ENCODE data around the gene TRIM33. TPM values are rescaled to one million over a fixed set of nuclear protein-coding genes. Genes with fewer than 3 reads are reported as not detected.

The TRIM33 gene
- total and polyA plus RNA-seq, 2 of the 13 experiments (the other 11 are each of a cell fraction or from before 2014, with no cell fraction given) = 35.5 to 42.2 TPM

DNA sequence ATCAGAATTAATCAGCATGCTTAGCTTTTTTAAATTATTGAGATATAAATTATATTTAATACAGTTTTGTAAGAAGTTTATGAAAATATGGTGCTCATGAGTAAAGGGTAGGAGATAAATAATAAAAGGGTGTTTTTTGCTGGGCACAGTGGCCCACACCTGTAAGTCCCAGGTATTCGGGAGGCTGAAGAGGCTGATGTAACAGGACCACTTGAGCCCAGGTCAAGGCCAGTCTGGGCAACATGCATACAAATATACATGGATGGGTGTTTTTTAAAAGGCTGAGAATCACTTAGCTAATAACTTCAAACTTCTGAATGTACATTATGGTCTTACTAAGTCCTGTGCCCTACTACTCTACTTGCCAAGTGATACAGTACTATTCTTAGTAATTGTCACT, 73.2 kb downstream of the TRIM33 start (continued):
- TF ChIP-seq LCORL (IDR thresholded peaks at IDR 0.05) = no peak
- TF ChIP-seq LCORL (CRISPR knock-in tag; IDR thresholded peaks at IDR 0.05) = no peak
- peak; percentile 38; the same call in 1 of the 2 replicates for TF ChIP-seq GATAD2A (CRISPR knock-in tag; IDR thresholded peaks at IDR 0.05)
- TF ChIP-seq, protein P1, sequence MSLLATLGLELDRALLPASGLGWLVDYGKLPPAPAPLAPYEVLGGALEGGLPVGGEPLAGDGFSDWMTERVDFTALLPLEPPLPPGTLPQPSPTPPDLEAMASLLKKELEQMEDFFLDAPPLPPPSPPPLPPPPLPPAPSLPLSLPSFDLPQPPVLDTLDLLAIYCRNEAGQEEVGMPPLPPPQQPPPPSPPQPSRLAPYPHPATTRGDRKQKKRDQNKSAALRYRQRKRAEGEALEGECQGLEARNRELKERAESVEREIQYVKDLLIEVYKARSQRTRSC (CRISPR knock-in tag; IDR thresholded peaks at IDR 0.05; ENCODE audit: low read depth) = no peak
- TF ChIP-seq, protein P2, sequence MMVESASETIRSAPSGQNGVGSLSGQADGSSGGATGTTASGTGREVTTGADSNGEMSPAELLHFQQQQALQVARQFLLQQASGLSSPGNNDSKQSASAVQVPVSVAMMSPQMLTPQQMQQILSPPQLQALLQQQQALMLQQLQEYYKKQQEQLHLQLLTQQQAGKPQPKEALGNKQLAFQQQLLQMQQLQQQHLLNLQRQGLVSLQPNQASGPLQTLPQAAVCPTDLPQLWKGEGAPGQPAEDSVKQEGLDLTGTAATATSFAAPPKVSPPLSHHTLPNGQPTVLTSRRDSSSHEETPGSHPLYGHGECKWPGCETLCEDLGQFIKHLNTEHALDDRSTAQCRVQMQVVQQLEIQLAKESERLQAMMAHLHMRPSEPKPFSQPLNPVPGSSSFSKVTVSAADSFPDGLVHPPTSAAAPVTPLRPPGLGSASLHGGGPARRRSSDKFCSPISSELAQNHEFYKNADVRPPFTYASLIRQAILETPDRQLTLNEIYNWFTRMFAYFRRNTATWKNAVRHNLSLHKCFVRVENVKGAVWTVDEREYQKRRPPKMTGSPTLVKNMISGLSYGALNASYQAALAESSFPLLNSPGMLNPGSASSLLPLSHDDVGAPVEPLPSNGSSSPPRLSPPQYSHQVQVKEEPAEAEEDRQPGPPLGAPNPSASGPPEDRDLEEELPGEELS (CRISPR knock-in tag; IDR thresholded peaks at IDR 0.05) = no peak
- peak; percentile 49; the same call in 1 of the 2 replicates for TF ChIP-seq RARA (CRISPR knock-in tag; IDR thresholded peaks at IDR 0.05)

DNA sequence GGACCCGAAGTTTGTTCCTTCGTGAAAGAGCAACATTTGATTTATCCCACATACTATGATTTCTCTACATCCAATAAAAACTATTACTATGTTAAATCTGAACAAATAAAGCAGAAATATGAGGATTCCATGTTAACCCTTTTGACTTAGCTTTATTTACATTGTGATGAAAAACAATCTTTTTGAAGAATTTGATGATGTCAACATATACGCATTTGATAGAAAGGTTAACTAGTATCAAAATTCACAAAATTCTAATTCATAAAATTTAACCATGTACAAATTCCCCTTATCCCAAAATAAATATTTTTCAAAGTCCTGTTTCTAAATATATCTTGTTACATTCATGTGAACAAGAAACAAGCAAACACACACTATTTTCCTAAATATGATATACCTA, 74.2 kb downstream of the TRIM33 start:
- intact Hi-C loops (cut with micrococcal nuclease; ENCODE audit: unreplicated experiment) = loop anchor here (5.0 kb wide), 1 partner anchor 121 kb away; no protein-coding TSS in a partner anchor

More for the DNA sequence above, 74.2 kb downstream of the TRIM33 start:
- H3K4me1 ChIP-seq (ENCODE audit: insufficient read depth, low read length) = peaks cover 47% of the 10 kb centered on the region
- in situ Hi-C loops (cut with HindIII; ENCODE audit: extremely low pct_ligation_motif_present, low pct_unique_long_range_greater_than_20kb) = no loop called here
- ChIA-PET POLR2A (interaction anchor here (0.7 to 2.7 kb wide), 2 partner anchors 25 to 75 kb away, joined by 3 to 9 read pairs; partner anchors contain the start of gene TRIM33), CTCF (ENCODE audit: low intra/inter-chr PET ratio, low total read pairs) (no interaction called here)
- no peaks in the 10 kb centered on the region for H4K20me1 ChIP-seq (ENCODE audit: insufficient read depth, low read length)
- peaks cover 28% of the 10 kb centered on the region for H3K79me2 ChIP-seq (ENCODE audit: insufficient read depth, low read length)
- H3K36me3 ChIP-seq (replicated peaks in 1 of 2; ENCODE audit: control insufficient read depth in 1 of 2, insufficient read depth in 2 of 2, low read length in 2 of 2) = peaks cover 4 to 33% of the 10 kb centered on the region in 2 experiments
- H3K27ac ChIP-seq (ENCODE audit: extremely low read length, insufficient read depth, low read length) = no peak overlapping the region
- TF ChIP-seq WIZ (CRISPR knock-in tag; IDR thresholded peaks at IDR 0.05) (no peak), MAFF (IDR thresholded peaks at IDR 0.05; ENCODE audit: low read depth, low read length) (0 out of 2 replicates have a peak, but pooled peaks have one; percentile 27), GABPA (IDR thresholded peaks at IDR 0.05; ENCODE audit: low read depth, low read length) (no peak), GABPA (CRISPR knock-in tag; IDR thresholded peaks at IDR 0.05; ENCODE audit: low read depth) (no peak), SYNCRIP (IDR thresholded peaks at IDR 0.05; ENCODE audit: insufficient read depth, low read depth, low read length) (no peak), MAFK (conservative IDR thresholded peaks at IDR 0.05 in 1 of 2, IDR thresholded peaks at IDR 0.05 in 1 of 2; ENCODE audit: low read length in 2 of 2) (peak; percentile 47 to 52; a peak in 3 of 4 replicates)
- TF ChIP-seq, protein P3, sequence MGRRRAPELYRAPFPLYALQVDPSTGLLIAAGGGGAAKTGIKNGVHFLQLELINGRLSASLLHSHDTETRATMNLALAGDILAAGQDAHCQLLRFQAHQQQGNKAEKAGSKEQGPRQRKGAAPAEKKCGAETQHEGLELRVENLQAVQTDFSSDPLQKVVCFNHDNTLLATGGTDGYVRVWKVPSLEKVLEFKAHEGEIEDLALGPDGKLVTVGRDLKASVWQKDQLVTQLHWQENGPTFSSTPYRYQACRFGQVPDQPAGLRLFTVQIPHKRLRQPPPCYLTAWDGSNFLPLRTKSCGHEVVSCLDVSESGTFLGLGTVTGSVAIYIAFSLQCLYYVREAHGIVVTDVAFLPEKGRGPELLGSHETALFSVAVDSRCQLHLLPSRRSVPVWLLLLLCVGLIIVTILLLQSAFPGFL (CRISPR knock-in tag; IDR thresholded peaks at IDR 0.05) = no peak
- BruUV-seq (replicated peaks) = no TSS peak
- H3K27me3 ChIP-seq (ENCODE audit: control insufficient read depth in 1 of 2, insufficient read depth in 2 of 2, low read length in 2 of 2) = no peaks in the 10 kb centered on the region
- FAIRE-seq (no peak), DNase-seq (ENCODE audit: low spot score) (no peak), ATAC-seq (no peak)
- no peak overlapping the region for H3K9ac ChIP-seq (ENCODE audit: insufficient read depth, low read depth, low read length)
- H3K4me3 ChIP-seq (replicated peaks in 1 of 3; ENCODE audit: insufficient read depth in 1 of 3, low read depth in 2 of 3, low read length in 3 of 3) = no peak overlapping the region
- H3K9me3 ChIP-seq (ENCODE audit: low read length) = no peaks in the 10 kb centered on the region
- H3K4me2 ChIP-seq (ENCODE audit: low read depth, low read length) = no peak overlapping the region
- H2AFZ ChIP-seq (ENCODE audit: low read length) = no peak overlapping the region
- 93% methylated on average over 3 of the region's 3 CpGs for WGBS (ENCODE audit: low lambda C conversion rate)
